ENCODE results near the gene HTR1A.
A peak's percentile ranks its signal among the peaks of the same experiment; 100 is the strongest.

HTR1A gene

DNA sequence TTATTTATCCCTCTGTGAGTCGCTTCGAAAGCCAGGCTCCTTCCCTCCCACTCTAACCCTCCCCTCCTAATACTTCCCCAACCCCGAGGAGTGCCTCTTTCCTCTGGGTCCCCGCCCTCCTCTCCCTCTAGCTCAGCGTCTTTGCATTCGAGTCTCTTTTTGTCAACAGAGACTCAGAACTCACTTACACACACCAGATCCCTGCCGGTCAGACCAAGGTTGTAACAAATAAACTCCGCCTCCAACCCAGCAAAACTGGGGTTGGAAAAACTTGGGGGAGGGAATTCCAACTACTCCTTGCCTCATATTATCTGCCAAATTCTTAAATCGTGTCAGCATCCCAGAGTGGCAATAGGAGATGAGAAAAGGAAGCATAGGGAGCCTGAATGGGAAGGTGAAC, at the start of gene HTR1A:
Gene HTR1A (minus strand): TSS at position 167 of the 400 bp plus-strand sequence. CDS start 726 bp downstream, outside the sequence.
- H3K4me3 Mint-ChIP-seq, result no peak within 1 kb of the TSS
- no peak for DNase-seq (ENCODE audit: low spot score in 2 of 2)
- peaks cover 10% of the 10 kb centered on the region for H3K9me3 Mint-ChIP-seq
- ATAC-seq, result no peak
- H3K4me1 Mint-ChIP-seq, result no peaks in the 10 kb centered on the region
- H3K36me3 Mint-ChIP-seq, result no peaks in the 10 kb centered on the region
- no peak within 1 kb of the TSS for H3K27ac Mint-ChIP-seq

DNA sequence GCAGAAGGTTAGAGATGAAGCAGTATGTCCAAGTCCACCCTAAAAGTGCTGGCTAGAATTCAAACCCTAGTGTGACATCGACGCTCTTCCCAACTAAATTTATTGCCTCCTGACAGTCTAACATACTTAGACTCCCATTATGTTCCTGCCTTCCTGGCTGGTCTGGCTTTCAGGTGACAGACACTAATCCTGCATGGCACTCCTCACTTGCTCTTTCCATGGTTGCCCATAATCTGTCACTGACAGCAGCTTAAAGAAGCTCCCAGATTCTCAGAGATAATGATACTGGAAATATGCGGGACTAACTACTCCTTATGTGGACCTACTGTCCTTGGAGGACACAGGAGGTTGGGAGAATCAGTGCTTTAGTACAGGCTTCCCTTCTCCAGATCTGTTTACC, 41.7 kb upstream of the HTR1A start:
- Mint-ChIP-seq H3K9me3 (peaks cover 8% of the 10 kb centered on the region), H3K4me3 (no peak overlapping the region), H3K36me3 (no peaks in the 10 kb centered on the region), H3K4me1 (no peaks in the 10 kb centered on the region), H3K27ac (no peak overlapping the region)
- no peak for ATAC-seq
- DNase-seq (ENCODE audit: low spot score in 2 of 2), result no peak

DNA sequence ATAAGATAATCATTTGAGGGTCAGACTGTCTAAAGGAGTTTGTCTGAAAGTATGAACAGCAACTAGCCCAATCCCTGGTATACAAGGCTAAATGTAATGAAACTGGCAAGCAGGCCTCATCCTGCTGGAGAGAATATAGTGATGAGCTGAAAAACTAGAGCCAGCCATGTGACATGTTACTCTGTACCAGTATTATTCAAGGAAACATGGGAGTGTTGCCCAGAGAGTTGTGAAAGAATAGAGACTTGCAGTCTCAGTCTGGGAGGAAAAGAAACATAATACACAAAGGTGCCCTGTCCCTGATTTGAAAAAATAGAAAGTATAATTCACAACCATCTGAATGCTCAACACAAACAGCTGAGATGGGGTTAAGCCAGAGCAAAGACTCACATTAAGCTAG, 37.9 kb upstream of the HTR1A start:
- DNase-seq (ENCODE audit: low spot score in 2 of 2), result no peak
- no peaks in the 10 kb centered on the region for H3K36me3 Mint-ChIP-seq
- H3K9me3 Mint-ChIP-seq, result peaks cover 14% of the 10 kb centered on the region
- no peak overlapping the region for H3K27ac Mint-ChIP-seq
- ATAC-seq, result no peak
- H3K4me3 Mint-ChIP-seq, result no peak overlapping the region
- H3K4me1 Mint-ChIP-seq, result no peaks in the 10 kb centered on the region

DNA sequence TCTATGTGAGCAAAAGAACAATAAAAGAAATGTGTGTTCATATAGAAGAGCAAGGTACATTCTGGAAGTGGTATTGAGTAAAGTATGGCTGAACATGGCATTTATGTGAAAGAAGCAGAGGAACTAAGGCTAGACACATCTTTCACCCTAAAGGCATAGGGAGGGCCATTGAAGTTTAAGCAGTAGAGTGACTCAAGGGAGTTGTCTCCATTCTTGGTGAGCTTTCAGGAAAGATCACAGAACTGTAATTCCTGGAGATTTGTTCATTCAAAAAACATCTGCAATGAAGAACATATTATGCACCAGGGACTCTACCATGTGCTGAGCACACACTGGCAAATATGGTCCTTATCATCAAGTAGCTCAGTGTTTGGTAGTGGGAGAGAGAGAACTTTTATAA, 24.8 kb upstream of the HTR1A start:
- ATAC-seq, result no peak
- Mint-ChIP-seq H3K27ac (no peak overlapping the region), H3K4me3 (no peak overlapping the region), H3K36me3 (no peaks in the 10 kb centered on the region), H3K9me3 (peaks cover 13% of the 10 kb centered on the region), H3K4me1 (no peaks in the 10 kb centered on the region)
- no peak for DNase-seq (ENCODE audit: low spot score in 2 of 2)

DNA sequence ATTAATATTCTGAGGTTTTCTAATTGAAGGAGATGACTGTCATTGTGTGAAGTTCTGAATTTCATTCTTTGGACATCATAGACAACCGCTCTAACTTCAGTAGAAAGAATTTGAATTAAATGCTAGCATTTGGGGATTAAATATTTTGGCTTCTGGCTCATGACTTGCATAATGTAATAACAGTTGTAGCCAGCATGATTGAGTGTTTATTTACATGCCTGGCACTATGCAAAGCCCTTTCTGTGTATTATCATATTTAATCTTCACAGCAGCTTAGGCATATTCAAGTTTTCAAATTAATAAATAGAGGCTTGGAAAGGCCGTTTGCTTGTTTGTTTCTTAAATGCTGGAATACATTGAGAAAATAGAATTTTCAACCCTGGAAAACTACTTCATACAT, 19.6 kb upstream of the HTR1A start:
- no peak overlapping the region for H3K4me3 Mint-ChIP-seq
- ATAC-seq (no peak), DNase-seq (ENCODE audit: low spot score in 2 of 2) (no peak)
- no peak overlapping the region for H3K27ac Mint-ChIP-seq
- no peaks in the 10 kb centered on the region for H3K4me1 Mint-ChIP-seq
- no peaks in the 10 kb centered on the region for H3K36me3 Mint-ChIP-seq
- peaks cover 28% of the 10 kb centered on the region for H3K9me3 Mint-ChIP-seq

DNA sequence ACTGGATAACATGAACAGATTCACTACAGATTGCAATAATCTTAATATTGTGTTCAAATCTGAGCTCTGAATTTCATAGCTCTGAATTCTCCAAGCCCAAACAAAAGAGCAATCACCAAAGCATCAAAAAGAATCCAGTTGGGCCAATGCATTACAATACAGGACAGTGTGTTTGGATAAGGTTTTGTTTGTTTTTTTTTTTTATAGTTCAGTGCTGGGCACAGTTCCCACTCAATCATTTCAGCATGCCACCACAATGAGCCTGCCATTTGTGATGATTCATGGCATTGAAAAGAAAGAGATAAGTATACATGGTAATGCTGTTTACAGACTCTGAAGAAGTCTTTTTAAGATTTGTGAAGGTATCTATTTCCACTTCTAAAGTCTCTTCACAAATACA, 1.7 kb upstream of the HTR1A start:
- no peaks in the 10 kb centered on the region for H3K36me3 Mint-ChIP-seq
- no peak overlapping the region for H3K4me3 Mint-ChIP-seq
- peaks cover 12% of the 10 kb centered on the region for H3K9me3 Mint-ChIP-seq
- ATAC-seq, result no peak
- no peak for DNase-seq (ENCODE audit: low spot score in 2 of 2)
- no peak overlapping the region for H3K27ac Mint-ChIP-seq
- H3K4me1 Mint-ChIP-seq, result no peaks in the 10 kb centered on the region

DNA sequence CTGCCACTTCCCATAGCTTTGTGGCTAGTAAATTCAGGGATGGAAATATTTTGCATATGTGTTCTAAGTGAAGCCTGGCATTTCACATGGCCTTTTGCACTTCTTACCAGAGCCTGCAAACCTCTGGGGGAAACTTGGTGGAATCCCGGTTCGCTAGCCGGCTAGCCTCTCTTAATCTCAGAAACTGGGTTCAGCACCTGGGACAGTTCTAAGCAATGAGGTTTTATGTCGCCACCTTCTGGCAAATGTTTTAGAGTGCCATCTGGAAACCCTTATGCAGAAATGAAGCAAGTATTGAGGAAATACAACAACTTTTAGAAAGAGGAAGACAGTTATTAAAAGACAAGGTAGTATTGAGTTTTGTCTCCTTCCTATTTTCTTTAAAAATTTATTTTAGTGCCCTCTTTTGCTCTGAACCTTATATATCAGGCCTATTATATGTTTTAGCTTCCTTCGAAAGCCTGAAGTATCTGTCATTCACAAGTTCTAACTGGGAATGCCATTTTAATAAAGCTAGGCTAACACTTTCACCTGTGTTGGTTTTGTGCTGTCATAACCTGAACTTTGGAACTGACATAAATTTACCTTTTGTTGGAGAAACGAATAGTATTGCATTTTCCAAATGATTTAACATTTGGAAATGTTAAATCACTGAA, 963 bp upstream of the HTR1A start:
- DNase-seq (ENCODE audit: low spot score in 2 of 2) (no peak), ATAC-seq (peak; percentile 32)
- no peak overlapping the region for H3K27ac Mint-ChIP-seq
- no peaks in the 10 kb centered on the region for H3K36me3 Mint-ChIP-seq
- peaks cover 10% of the 10 kb centered on the region for H3K9me3 Mint-ChIP-seq
- no peaks in the 10 kb centered on the region for H3K4me1 Mint-ChIP-seq
- H3K4me3 Mint-ChIP-seq, result no peak overlapping the region

DNA sequence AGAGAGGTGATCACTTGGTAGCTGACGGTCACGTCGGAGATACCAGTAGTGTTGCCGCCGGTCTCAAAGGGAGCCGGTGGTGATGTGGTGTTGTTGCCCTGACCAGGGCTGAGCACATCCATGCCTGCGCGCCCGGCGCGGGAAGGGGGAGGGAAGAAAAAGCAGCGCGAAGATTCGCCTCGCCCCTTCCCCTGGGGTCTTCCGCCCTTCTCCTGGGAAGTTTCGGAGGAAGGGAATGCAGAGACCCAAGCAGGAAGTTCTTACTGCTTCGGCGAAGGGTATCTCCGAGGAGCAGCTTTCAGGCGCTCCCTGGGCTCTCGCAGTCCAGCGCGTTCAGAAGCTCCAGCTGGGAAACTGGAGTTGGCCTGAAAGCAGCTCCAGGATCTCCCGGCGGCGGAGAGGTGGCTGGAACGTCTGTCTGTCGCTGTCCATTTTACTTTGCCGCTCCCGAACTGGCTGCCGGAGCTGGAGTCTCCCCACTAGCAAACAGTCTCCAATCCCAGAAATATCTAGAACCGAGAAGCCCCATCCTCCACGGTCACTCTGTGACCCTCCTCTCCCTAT, 565 bp downstream of the HTR1A start:
- peaks cover 10% of the 10 kb centered on the region for H3K9me3 Mint-ChIP-seq
- no peaks in the 10 kb centered on the region for H3K4me1 Mint-ChIP-seq
- DNase-seq (ENCODE audit: low spot score in 2 of 2) (no peak), ATAC-seq (peak; percentile 42)
- H3K27ac Mint-ChIP-seq, result no peak overlapping the region
- no peaks in the 10 kb centered on the region for H3K36me3 Mint-ChIP-seq
- no peak overlapping the region for H3K4me3 Mint-ChIP-seq

DNA sequence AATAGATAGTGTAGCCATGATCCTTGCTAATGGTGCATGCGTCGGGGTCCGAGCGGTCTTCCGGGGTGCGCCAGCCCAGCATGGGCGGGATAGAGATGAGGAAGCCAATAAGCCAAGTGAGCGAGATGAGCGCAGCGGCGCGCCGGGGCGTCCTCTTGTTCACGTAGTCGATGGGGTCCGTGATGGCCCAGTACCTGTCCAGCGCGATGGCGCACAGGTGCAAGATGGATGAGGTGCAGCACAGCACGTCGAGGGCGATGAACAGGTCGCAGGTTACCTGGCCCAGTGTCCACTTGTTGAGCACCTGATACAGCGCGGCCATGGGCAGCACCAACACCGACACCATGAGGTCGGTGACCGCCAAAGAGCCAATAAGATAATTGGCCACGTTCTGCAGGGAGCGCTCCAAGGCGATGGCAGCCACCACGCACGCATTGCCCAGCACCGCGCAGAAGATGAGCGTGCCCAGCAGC, 1.1 kb downstream of the HTR1A start:
- no peaks in the 10 kb centered on the region for H3K4me1 Mint-ChIP-seq
- peaks cover 10% of the 10 kb centered on the region for H3K9me3 Mint-ChIP-seq
- H3K36me3 Mint-ChIP-seq, result no peaks in the 10 kb centered on the region
- no peak for DNase-seq (ENCODE audit: low spot score in 2 of 2)
- H3K27ac Mint-ChIP-seq, result no peak overlapping the region
- no peak overlapping the region for H3K4me3 Mint-ChIP-seq
- ATAC-seq, result peak; percentile 24

DNA sequence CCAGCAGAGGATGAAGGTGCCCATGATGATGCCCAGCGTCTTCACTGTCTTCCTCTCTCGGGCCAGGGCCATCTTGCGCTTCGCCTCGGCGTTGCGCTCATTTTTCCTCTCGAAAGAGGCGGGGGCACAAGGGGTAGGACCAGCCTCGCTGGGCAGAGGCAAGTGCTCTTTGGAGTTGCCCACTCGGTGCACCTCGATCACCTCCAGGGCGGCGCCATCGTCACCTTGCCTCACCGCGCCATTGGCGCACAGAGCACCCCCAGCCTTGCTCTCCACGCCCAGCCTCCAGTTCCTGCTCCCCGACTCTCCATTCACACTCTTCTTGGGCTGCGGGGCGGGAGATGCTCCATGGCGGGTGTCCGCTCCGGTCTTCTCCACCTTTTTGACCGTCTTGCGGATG, 1.6 kb downstream of the HTR1A start:
- Mint-ChIP-seq H3K36me3 (no peaks in the 10 kb centered on the region), H3K9me3 (peaks cover 14% of the 10 kb centered on the region), H3K4me3 (no peak overlapping the region), H3K27ac (no peak overlapping the region), H3K4me1 (no peaks in the 10 kb centered on the region)
- DNase-seq (ENCODE audit: low spot score in 2 of 2) (no peak), ATAC-seq (no peak)

DNA sequence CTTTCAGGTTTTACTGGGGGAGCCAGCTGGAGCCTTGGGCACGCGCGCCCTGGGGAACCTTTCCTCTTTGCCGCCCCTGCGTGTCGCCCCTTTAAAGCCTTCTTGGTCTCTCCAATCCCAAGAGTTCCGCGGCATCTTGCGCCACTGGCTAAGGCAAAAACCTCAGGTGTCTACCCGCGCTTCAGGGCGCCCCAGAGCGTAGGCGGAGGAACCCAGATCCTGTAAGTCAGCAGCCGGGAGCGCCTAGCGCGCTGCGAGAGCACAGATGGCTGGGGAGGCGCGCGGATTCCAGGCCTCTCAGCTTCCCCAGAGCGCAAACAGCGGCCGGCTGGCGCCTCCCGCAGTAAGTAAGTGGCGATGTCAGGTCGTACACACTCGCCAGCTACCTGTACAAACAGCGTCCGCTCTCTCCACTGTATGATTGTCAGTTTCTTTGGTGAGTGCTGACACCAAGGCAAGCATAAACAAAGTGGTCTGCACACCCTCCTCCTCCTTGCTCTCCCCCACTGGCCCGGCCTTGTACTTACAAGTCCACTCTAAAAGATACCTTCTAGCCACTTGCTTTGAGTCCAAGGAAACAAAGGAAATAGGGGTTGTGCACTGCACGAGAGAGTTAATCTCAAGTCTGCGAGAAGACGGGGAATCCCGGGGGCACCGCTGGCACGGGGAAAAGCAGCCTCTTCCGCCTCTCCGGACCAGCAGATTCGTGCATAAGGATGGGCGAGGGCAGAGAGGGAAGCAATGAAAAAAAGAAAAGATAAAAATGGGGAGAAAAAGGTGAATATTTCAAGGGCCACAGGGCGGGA, 2.9 kb downstream of the HTR1A start:
- DNase-seq (ENCODE audit: low spot score in 2 of 2) (no peak), ATAC-seq (no peak)
- H3K27ac Mint-ChIP-seq, result no peak overlapping the region
- peaks cover 18% of the 10 kb centered on the region for H3K9me3 Mint-ChIP-seq
- no peaks in the 10 kb centered on the region for H3K4me1 Mint-ChIP-seq
- H3K36me3 Mint-ChIP-seq, result no peaks in the 10 kb centered on the region
- no peak overlapping the region for H3K4me3 Mint-ChIP-seq

DNA sequence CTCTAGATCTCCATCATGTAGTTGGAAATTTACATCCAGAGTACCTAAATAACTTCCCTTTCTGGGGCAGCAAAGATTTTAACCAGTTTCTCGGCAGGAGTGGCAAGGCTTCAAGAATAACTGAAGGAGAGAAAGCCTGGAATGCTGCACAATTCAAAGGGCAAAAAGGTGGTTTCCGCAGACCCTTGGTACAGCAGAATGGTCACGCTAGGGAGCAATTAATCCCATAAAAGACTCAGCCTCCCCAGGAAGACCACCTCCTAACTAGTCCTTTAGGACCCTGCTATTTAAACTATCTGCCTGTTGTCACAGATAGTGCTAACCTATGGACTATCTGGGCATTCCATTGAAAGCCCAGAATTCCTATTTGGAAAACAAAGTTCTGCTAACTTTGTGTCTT, 3.6 kb downstream of the HTR1A start:
- Mint-ChIP-seq H3K36me3 (no peaks in the 10 kb centered on the region), H3K9me3 (peaks cover 21% of the 10 kb centered on the region)

DNA sequence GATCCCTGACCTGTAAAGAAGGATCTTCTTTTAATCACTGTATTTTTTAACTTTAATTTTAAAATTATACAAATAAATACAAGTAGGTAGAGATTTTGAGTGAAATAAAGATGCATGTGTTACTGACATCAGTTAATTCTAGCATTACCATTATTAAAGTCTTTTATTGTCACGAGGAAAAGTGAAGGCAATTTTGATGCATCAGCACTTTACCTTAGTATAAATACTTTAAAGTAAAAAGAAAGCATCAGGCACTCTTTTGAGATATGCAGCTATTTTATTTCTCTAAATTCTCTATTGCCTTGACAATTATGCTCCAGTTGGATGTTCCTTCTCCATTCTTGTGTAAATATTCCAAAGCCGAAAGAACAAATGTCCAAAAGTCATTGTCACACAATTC, 4.6 kb downstream of the HTR1A start:
- H3K36me3 Mint-ChIP-seq, result no peaks in the 10 kb centered on the region
- ATAC-seq, result no peak
- no peak overlapping the region for H3K27ac Mint-ChIP-seq
- no peak overlapping the region for H3K4me3 Mint-ChIP-seq
- H3K4me1 Mint-ChIP-seq, result no peaks in the 10 kb centered on the region
- no peak for DNase-seq (ENCODE audit: low spot score in 2 of 2)
- H3K9me3 Mint-ChIP-seq, result peaks cover 21% of the 10 kb centered on the region

More for the DNA sequence above, 3.6 kb downstream of the HTR1A start:
- no peaks in the 10 kb centered on the region for H3K4me1 Mint-ChIP-seq
- DNase-seq (ENCODE audit: low spot score in 2 of 2) (no peak), ATAC-seq (no peak)
- H3K4me3 Mint-ChIP-seq, result no peak overlapping the region
- no peak overlapping the region for H3K27ac Mint-ChIP-seq

DNA sequence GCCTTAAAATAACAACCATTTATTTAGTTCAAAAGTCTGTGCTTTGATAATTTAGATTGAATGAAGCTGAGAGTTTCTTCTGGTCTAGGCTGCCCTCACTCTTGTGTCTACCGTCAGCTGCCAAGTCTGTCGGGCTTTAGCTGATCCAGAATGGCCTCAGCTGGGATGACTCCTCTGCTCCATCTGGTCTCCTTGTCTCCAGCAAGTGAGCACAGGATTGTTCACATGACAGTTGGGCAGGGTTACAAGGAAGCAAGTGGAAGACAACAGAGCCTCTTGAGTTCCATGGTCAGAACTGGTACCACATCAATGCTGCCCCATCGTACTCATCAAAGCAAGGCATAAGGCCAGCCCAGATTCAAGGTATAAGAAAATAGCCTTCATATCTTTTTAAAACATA, 9.0 kb downstream of the HTR1A start:
- Mint-ChIP-seq H3K27ac (no peak overlapping the region), H3K36me3 (no peaks in the 10 kb centered on the region), H3K4me1 (no peaks in the 10 kb centered on the region), H3K9me3 (peaks cover 12% of the 10 kb centered on the region), H3K4me3 (no peak overlapping the region)
- DNase-seq (ENCODE audit: low spot score in 2 of 2) (no peak), ATAC-seq (no peak)

DNA sequence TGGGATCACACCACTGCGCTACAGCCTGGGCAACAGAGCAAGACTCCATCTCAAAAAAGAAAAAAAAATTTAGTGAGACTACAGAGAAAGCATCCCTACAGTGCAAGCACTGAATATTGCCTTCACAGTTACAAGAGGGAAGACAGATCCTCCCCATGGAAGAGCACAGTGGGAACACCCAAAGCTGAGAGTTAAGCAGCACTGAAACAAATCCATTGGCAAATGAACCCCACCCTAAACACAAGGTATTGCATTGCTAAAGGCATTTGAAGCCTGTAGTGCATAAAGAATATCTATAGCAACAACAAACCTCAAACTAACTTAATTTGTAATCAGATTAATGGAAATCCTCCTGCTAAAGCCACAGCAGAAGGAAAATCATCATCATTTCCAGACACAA, 27.1 kb downstream of the HTR1A start:
- Mint-ChIP-seq H3K4me3 (no peak overlapping the region), H3K4me1 (no peaks in the 10 kb centered on the region), H3K36me3 (no peaks in the 10 kb centered on the region), H3K27ac (no peak overlapping the region), H3K9me3 (peaks cover 16% of the 10 kb centered on the region)
- no peak for DNase-seq (ENCODE audit: low spot score in 2 of 2)
- no peak for ATAC-seq

DNA sequence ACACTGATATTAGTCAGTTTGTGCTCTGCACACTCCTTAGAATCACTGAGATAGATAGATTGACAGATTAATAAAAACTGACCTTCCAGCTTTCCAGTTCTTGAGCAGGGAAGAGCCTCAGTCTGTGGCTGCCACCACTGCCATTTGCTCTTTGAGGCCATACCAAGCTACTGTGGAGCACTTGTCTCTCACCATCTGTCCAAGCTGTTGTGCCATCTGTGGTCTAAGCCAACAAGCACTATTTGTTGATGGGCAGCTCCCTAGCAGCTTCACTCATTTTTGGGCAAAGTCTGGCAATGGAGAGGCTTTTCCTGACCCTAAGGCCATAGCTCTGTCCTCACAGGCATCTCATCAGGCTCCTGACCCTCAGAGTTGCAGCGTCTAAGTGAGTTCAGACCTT, 30.4 kb downstream of the HTR1A start:
- Mint-ChIP-seq H3K4me3 (no peak overlapping the region), H3K9me3 (peaks cover 20% of the 10 kb centered on the region), H3K4me1 (no peaks in the 10 kb centered on the region), H3K27ac (no peak overlapping the region), H3K36me3 (no peaks in the 10 kb centered on the region)
- DNase-seq (ENCODE audit: low spot score in 2 of 2) (no peak), ATAC-seq (no peak)
